IMR-90 (cell line): ENCODE data around the gene PRPF6. TPM values are rescaled to one million over a fixed set of nuclear protein-coding genes. Genes with fewer than 3 reads are reported as not detected.

Source experiments
- ATAC-seq: fragments of 200-7000 bp; cut with Tn5 transposase; 2 replicates; pipeline ENCODE4 v1.9.1; 2020; ENCODE audit warnings: low read depth, mild to moderate bottlenecking, moderate library complexity
- BruUV-seq: library from RNA; stranded (reverse); fragments of 400-500 nt; replicated peaks from 2 replicates; lab custom pipeline; 2021; lab: Mats Ljungman, UMichigan
- CTCF ChIA-PET: fragments of 300-600 bp; formaldehyde crosslinking; extraction: SDS; loops from one replicate; lab custom pipeline; 2021; ENCODE audit warnings: antibody characterized with exemption; lab: Yijun Ruan, JAX
- POLR2A ChIA-PET: fragments of 300-600 bp; sonication (Branson Sonifier 250); formaldehyde crosslinking; loops from one replicate; lab custom pipeline; 2022; ENCODE audit warnings: antibody characterized with exemption; ENCODE audit not compliant: unreplicated experiment; lab: Charles Lee
- DNase-seq: peaks from one replicate; pipeline ENCODE4 v3.0.0; 2013
- H2AFZ ChIP-seq: replicated peaks from 2 replicates; pipeline ENCODE3; 2013; ENCODE audit warnings: low read length, mild to moderate bottlenecking; ENCODE audit not compliant: poor library complexity
- H2AK5ac ChIP-seq: 2 replicates; pipeline ENCODE4 v1.6.1; 2013; ENCODE audit warnings: low read depth, low read length, inconsistent platforms
- H2AK9ac ChIP-seq: replicated peaks from 2 replicates; pipeline ENCODE3; 2013; ENCODE audit warnings: mild to moderate bottlenecking, low read depth, low read length, moderate library complexity; ENCODE audit not compliant: poor library complexity
- H2BK120ac ChIP-seq: 2 replicates; pipeline ENCODE4 v1.6.1; 2013; ENCODE audit warnings: low read depth, low read length, inconsistent platforms
- H2BK15ac ChIP-seq: 3 replicates; pipeline ENCODE4 v1.6.1; 2013; ENCODE audit warnings: low read depth, low read length, inconsistent platforms
- H2BK20ac ChIP-seq: 2 replicates; pipeline ENCODE4 v1.6.1; 2013; ENCODE audit warnings: low read depth, mild to moderate bottlenecking, inconsistent platforms, low read length, moderate library complexity
- H2BK5ac ChIP-seq: 2 replicates; pipeline ENCODE4 v1.6.1; 2013; ENCODE audit warnings: mild to moderate bottlenecking, low read depth, low read length, inconsistent platforms; ENCODE audit not compliant: poor library complexity, severe bottlenecking
- H3K14ac ChIP-seq: replicated peaks from 2 replicates; pipeline ENCODE4 v1.6.1; 2013; ENCODE audit warnings: low read depth, low read length, inconsistent platforms
- H3K18ac ChIP-seq: 2 replicates; pipeline ENCODE4 v1.6.1; 2013; ENCODE audit warnings: low read depth, low read length, control low read depth
- H3K23ac ChIP-seq: 2 replicates; pipeline ENCODE4 v1.6.1; 2013; ENCODE audit warnings: low read depth, low read length, inconsistent platforms
- H3K27ac ChIP-seq: 2 replicates; pipeline ENCODE4 v1.5.1; 2013; ENCODE audit warnings: mild to moderate bottlenecking, control low read depth, low read length; ENCODE audit not compliant: insufficient read depth
- H3K27me3 ChIP-seq: 2 replicates; pipeline ENCODE4 v1.6.1; 2013; ENCODE audit warnings: low read length; ENCODE audit not compliant: control insufficient read depth, insufficient read depth
- H3K36me3 ChIP-seq: 2 replicates; pipeline ENCODE4 v1.6.1; 2013; ENCODE audit warnings: low read length, mixed read lengths; ENCODE audit not compliant: control insufficient read depth, insufficient read depth
- H3K4ac ChIP-seq: 2 replicates; pipeline ENCODE4 v1.6.1; 2013; ENCODE audit warnings: low read depth, low read length, inconsistent platforms
- H3K4me1 ChIP-seq: 2 replicates; pipeline ENCODE4 v1.6.1; 2013; ENCODE audit warnings: low read length, mixed read lengths; ENCODE audit not compliant: control insufficient read depth, insufficient read depth
- H3K4me2 ChIP-seq: 2 replicates; pipeline ENCODE4 v1.6.1; 2013; ENCODE audit warnings: low read depth, mild to moderate bottlenecking, control low read depth, low read length, moderate library complexity
- H3K4me3 ChIP-seq: 2 replicates; pipeline ENCODE4 v1.5.1; 2013; ENCODE audit warnings: low read depth, mild to moderate bottlenecking, control low read depth, low read length, moderate library complexity; ENCODE audit not compliant: insufficient read depth
- H3K56ac ChIP-seq: 2 replicates; pipeline ENCODE4 v1.6.1; 2013; ENCODE audit warnings: low read length, inconsistent platforms; ENCODE audit not compliant: insufficient read depth; ENCODE audit errors: extremely low read depth
- H3K79me1 ChIP-seq, 2 experiments: 2 replicates each; pipeline ENCODE4 v1.6.1; 2013; ENCODE audit warnings: low read length in 2 of 2, inconsistent platforms in 1 of 2, low read depth in 1 of 2
- H3K9ac ChIP-seq: 2 replicates; pipeline ENCODE4 v1.6.1; 2013; ENCODE audit warnings: low read depth, low read length, control low read depth
- H3K9me1 ChIP-seq: 2 replicates; pipeline ENCODE4 v1.6.1; 2013; ENCODE audit warnings: low read length, inconsistent platforms; ENCODE audit not compliant: insufficient read depth
- H3K9me3 ChIP-seq: 2 replicates; pipeline ENCODE4 v1.6.1; 2013; ENCODE audit warnings: low read length; ENCODE audit not compliant: control insufficient read depth, insufficient read depth
- H4K20me1 ChIP-seq: 2 replicates; pipeline ENCODE4 v1.6.1; 2013; ENCODE audit warnings: low read length, inconsistent platforms; ENCODE audit not compliant: insufficient read depth
- H4K5ac ChIP-seq: 2 replicates; pipeline ENCODE4 v1.6.1; 2013; ENCODE audit warnings: mild to moderate bottlenecking, low read depth, low read length, control low read depth
- H4K8ac ChIP-seq, 2 experiments: 2 replicates each; pipeline ENCODE4 v1.6.1; 2013; ENCODE audit warnings: low read depth in 2 of 2, low read length in 2 of 2, control low read depth in 1 of 2, inconsistent platforms in 1 of 2
- H4K91ac ChIP-seq: 2 replicates; pipeline ENCODE4 v1.6.1; 2013; ENCODE audit warnings: low read depth, low read length, inconsistent platforms; ENCODE audit not compliant: insufficient read depth
- BHLHE40 ChIP-seq: fragments of 150-350 bp; IDR thresholded peaks from 2 replicates; pipeline ENCODE4 v1.6.1; 2016; ENCODE audit warnings: mild to moderate bottlenecking, low read depth, low read length
- CEBPB ChIP-seq: IDR thresholded peaks from 2 replicates; pipeline ENCODE4 v1.6.1; 2012; ENCODE audit warnings: low read depth, low read length, improper control_type of control experiment
- CHD1 ChIP-seq: IDR thresholded peaks from 2 replicates; pipeline ENCODE4 v1.6.1; 2012; ENCODE audit warnings: low read depth, low read length, improper control_type of control experiment
- FOS ChIP-seq: fragments of 150-350 bp; IDR thresholded peaks from 2 replicates; pipeline ENCODE4 v1.6.1; 2016; ENCODE audit warnings: low read depth, low read length
- MAFK ChIP-seq: IDR thresholded peaks from 2 replicates; pipeline ENCODE4 v1.6.1; 2012; ENCODE audit warnings: low read depth, low read length, improper control_type of control experiment
- MXI1 ChIP-seq: IDR thresholded peaks from 2 replicates; pipeline ENCODE4 v1.6.1; 2012; ENCODE audit warnings: low read depth, mild to moderate bottlenecking, low read length, moderate library complexity, borderline replicate concordance
- RAD21 ChIP-seq: IDR thresholded peaks from 2 replicates; pipeline ENCODE4 v1.6.1; 2012; ENCODE audit warnings: low read length, improper control_type of control experiment
- RCOR1 ChIP-seq: IDR thresholded peaks from 2 replicates; pipeline ENCODE4 v1.6.1; 2012; ENCODE audit warnings: mild to moderate bottlenecking, low read length, improper control_type of control experiment; ENCODE audit not compliant: insufficient replicate concordance
- RFX5 ChIP-seq: IDR thresholded peaks from 2 replicates; pipeline ENCODE4 v1.8.0; 2012; ENCODE audit warnings: low read depth, mild to moderate bottlenecking, low read length, moderate library complexity
- WGBS, 2 experiments: methylation state at CpG; one replicate each; pipeline versions ENCODE4 v1.1.5 to v1.1.7; 2013; ENCODE audit warnings: missing lambda C conversion rate in 2 of 2; ENCODE audit not compliant: insufficient read length in 1 of 2; ENCODE audit errors: extremely low coverage in 2 of 2; 5-methylcytosine and 5-hydroxymethylcytosine counted together
- dilution Hi-C: fragments of 300-500 bp; cut with HindIII; formaldehyde crosslinking; loops from one replicate; pipeline ENCODE4 v1.14.3; 2018; ENCODE audit warnings: low sequenced_read_pairs; ENCODE audit not compliant: unreplicated experiment
- in situ Hi-C: fragments of 300-500 bp; cut with MboI; formaldehyde crosslinking; loops from 3 replicates; pipeline ENCODE4 v1.14.3; 2019; ENCODE audit warnings: low sequenced_read_pairs, inconsistent platforms, mixed read lengths
- intact Hi-C: fragments of 100-400 bp; cut with micrococcal nuclease; formaldehyde crosslinking; loops from 2 replicates; pipeline ENCODE4 v1.10.0; 2022
- polyA plus RNA-seq, 3 experiments: library from polyadenylated mRNA; depleted of rRNA; stranded (reverse); fragments of >200 nt; gene quantifications; 2 replicates each; pipeline ENCODE4 v1.2.3, GENCODE V29; 2012; ENCODE audit warnings: low replicate concordance in 1 of 3
- total RNA-seq: library from RNA; depleted of rRNA; stranded (reverse); fragments of >200 nt; gene quantifications from 2 replicates; pipeline ENCODE4 v1.2.3, GENCODE V29; 2012
- TF ChIP-seq, protein P1 (sequence below): fragments of 150-350 bp; IDR thresholded peaks from 2 replicates; pipeline ENCODE4 v1.6.1; 2017; ENCODE audit warnings: mild to moderate bottlenecking, antibody characterized with exemption, low read length, low read depth
- TF ChIP-seq, protein P2 (sequence below): conservative IDR thresholded peaks from 2 replicates; pipeline ENCODE4 v1.5.1; 2012; ENCODE audit warnings: mild to moderate bottlenecking, low read depth, low read length, improper control_type of control experiment
- TF ChIP-seq, protein P3 (sequence below): fragments of 150-350 bp; IDR thresholded peaks from 2 replicates; pipeline ENCODE4 v1.6.1; 2016; ENCODE audit warnings: low read depth, mild to moderate bottlenecking, low read length, moderate library complexity, borderline replicate concordance

Gene PRPF6
- total and polyA plus RNA-seq, 2 of the 4 experiments (the other 2 are of a cell fraction): 43.5 to 71.3 TPM

DNA sequence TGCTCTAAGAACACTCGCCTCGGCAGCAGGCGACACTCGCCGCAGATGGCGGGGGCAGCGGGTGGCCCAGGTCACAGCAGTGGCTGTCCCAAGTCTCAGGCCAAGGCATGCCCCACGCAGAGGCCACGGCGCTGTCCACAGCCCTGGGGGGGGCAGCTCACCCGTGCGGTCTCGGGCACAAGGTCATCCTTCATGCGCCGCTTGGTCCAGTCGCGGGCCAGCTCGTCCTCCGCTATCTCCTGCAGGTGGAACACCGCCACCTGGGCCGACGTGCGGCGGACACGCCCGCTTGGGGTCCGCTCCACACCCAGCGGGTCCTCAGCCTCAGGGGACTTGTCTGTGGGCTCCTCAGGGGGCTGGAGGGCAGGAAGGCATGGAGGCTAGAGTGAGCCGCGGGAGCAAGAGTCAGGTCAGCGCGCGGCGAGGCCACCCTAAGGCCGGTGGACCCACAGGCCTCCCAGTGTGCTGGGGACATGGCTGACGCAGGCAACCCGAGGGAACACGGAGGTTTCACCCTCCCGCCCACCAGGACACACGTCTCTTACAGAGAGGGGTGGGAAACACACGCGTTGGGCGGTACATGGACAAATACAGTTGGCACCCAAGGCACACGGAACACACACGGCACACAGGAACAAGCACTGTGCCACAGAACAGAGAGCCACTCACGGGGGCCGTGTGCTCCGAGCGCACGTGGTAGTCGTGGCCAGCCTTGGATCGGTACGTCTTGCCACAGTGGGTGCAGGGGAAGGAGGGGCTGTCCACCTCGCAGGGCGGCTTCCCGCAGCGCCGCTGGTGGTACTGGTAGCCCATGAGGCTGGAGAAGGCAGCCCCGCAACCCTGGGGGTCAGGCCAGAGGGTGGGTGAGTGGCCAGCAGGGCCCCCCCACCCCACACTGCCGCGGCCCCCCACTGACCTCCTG lies 18.2 kb upstream of the PRPF6 start (continued):
- no peak for TF ChIP-seq RCOR1

DNA sequence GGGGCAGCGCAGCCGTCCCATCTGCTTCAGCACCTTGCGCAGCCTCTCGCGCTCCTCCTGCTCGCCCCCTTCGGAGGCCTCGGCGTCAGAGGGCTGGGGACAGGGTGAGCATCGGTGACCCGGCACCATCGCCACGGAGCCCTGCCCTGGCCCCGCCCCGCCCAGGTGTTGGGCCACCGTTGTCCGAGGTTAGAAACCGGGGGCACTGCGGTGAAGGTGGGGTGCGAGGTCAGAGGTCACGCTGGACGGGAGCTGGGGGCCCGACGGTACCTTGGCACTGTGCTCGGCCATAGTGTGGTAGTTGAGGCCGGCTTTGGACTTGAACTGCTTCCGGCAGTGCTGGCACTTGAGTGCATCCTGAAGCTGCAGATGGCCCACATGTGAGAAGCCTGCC lies 17.6 kb upstream of the PRPF6 start:
- Histone ChIP-seq H3K36me3 (peaks cover 67% of the 10 kb centered on the region), H4K5ac (no peak overlapping the region), H2BK120ac (no peak overlapping the region), H3K56ac (no peak overlapping the region), H3K27me3 (no peaks in the 10 kb centered on the region), H4K91ac (no peak overlapping the region), H2BK5ac (no peak overlapping the region), H3K9me3 (no peaks in the 10 kb centered on the region), H2BK15ac (no peak overlapping the region), H3K4me3 (no peak overlapping the region), H3K4me2 (no peak overlapping the region), H3K23ac (no peak overlapping the region), H3K14ac (no peak overlapping the region), H2AFZ (no peak overlapping the region), H3K79me1 (peaks cover 4 to 16% of the 10 kb centered on the region in 2 experiments), H3K18ac (no peak overlapping the region), H3K9ac (no peak overlapping the region), H2BK20ac (no peak overlapping the region), H2AK9ac (peak overlapping the region; percentile 42), H3K27ac (no peak overlapping the region), H4K20me1 (no peaks in the 10 kb centered on the region; the same call in none of the 2 replicates), H3K4me1 (no peaks in the 10 kb centered on the region), H3K9me1 (no peaks in the 10 kb centered on the region; the same call in 1 of the 2 replicates), H4K8ac (no peak overlapping the region), H3K4ac (no peak overlapping the region), H2AK5ac (no peak overlapping the region)
- CTCF ChIA-PET: no interaction called here
- 89% methylated on average over 5 of the region's 27 CpGs; no CpG with 5 or more reads in 1 of the 2 experiments for WGBS, 2 experiments
- ATAC-seq: no peak
- no peak for DNase-seq
- intact Hi-C loops: no loop called here
- in situ Hi-C loops: no loop called here
- POLR2A ChIA-PET: no interaction called here
- BruUV-seq: no TSS peak
- dilution Hi-C loops: no loop called here
- TF ChIP-seq MXI1 (no peak), RAD21 (no peak), FOS (no peak), CHD1 (no peak), MAFK (no peak), CEBPB (no peak), RFX5 (no peak), BHLHE40 (no peak)
- TF ChIP-seq, protein P1, sequence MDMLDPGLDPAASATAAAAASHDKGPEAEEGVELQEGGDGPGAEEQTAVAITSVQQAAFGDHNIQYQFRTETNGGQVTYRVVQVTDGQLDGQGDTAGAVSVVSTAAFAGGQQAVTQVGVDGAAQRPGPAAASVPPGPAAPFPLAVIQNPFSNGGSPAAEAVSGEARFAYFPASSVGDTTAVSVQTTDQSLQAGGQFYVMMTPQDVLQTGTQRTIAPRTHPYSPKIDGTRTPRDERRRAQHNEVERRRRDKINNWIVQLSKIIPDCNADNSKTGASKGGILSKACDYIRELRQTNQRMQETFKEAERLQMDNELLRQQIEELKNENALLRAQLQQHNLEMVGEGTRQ: no peak
- TF ChIP-seq, protein P2, sequence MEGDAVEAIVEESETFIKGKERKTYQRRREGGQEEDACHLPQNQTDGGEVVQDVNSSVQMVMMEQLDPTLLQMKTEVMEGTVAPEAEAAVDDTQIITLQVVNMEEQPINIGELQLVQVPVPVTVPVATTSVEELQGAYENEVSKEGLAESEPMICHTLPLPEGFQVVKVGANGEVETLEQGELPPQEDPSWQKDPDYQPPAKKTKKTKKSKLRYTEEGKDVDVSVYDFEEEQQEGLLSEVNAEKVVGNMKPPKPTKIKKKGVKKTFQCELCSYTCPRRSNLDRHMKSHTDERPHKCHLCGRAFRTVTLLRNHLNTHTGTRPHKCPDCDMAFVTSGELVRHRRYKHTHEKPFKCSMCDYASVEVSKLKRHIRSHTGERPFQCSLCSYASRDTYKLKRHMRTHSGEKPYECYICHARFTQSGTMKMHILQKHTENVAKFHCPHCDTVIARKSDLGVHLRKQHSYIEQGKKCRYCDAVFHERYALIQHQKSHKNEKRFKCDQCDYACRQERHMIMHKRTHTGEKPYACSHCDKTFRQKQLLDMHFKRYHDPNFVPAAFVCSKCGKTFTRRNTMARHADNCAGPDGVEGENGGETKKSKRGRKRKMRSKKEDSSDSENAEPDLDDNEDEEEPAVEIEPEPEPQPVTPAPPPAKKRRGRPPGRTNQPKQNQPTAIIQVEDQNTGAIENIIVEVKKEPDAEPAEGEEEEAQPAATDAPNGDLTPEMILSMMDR: no peak
- TF ChIP-seq, protein P3, sequence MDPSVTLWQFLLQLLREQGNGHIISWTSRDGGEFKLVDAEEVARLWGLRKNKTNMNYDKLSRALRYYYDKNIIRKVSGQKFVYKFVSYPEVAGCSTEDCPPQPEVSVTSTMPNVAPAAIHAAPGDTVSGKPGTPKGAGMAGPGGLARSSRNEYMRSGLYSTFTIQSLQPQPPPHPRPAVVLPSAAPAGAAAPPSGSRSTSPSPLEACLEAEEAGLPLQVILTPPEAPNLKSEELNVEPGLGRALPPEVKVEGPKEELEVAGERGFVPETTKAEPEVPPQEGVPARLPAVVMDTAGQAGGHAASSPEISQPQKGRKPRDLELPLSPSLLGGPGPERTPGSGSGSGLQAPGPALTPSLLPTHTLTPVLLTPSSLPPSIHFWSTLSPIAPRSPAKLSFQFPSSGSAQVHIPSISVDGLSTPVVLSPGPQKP: no peak
